ENCODE results near the gene TRAPPC2L.
A peak's percentile ranks its signal among the peaks of the same experiment; 100 is the strongest.
"Not testable (repeated sequence)": the region's sequence is repeated elsewhere in the genome, so short reads cannot be mapped to it uniquely, and the experiment has no call there.

Gene TRAPPC2L

GRCh38 chr16:88893127-88893968, 36.4 kb downstream of the TRAPPC2L start:
- DNase-seq (ENCODE audit: low read depth) = no peak

GRCh38 chr16:88894266-88894665, 37.3 kb downstream of the TRAPPC2L start:
- not testable (repeated sequence) for DNase-seq (ENCODE audit: low read depth)

GRCh38 chr16:88894681-88895300, 37.9 kb downstream of the TRAPPC2L start:
- no peak for DNase-seq (ENCODE audit: low read depth)

DNA sequence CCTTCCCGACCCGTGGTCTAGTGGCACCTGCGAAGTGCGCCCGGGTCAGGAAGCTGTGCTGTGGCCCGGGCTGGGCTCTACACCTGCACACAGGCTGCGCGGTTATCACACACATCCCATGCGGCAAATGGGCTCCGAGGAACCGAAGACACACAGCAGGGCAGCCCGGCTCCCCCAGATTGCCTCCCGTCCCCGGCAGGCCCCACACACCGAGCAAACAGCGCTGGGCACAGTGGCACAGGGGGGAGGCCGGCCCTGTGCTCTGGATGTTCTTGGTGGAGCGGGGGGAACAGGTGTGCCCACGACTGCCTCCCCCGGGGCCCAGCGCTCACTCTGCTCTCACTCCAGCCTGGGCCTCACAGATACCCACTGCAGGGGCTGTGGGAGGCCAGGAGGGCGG, 38.4 kb downstream of the TRAPPC2L start:
- no peak for DNase-seq (ENCODE audit: low read depth)

GRCh38 chr16:88896238-88897070, 39.5 kb downstream of the TRAPPC2L start:
- no peak for DNase-seq (ENCODE audit: low read depth)

GRCh38 chr16:88897696-88898425, 40.9 kb downstream of the TRAPPC2L start:
- DNase-seq (ENCODE audit: low read depth) = no peak

DNA sequence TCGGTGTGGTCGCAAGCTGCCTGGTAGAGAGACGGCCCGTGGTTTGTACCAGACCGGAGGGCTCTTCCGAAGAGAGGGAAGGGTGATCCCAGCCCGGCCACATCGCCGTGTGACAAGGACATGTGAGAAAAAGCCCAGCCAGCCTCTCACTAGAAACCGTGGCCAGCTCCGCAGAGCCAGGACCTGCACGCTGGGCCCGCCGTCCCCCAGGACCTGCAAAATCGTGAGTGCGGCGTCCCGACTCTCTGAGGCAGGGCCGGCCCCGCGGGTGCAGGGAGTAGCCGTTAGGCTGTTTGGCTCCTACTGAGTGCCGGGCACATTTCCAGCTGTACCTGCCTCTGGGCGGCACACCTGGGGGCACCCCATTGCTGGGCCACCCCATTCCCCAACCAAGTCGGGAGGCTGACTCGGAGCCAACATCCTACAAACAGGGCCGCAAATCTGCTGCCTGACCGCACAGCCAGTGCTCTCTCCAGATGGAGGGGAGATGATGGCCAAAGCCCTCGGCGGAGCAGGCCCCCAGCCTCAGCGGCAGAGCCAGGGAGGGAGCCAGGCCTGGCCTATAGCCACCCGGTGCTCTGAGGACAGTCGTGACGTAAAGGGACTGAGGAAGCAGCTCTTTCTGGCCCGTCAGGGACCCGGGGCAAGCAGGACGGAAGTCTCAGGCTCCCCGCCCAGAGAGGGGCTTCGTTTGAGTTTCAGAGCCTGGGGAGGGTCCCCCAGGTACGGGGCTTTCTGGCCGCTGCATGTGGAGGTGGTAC, 43.2 kb downstream of the TRAPPC2L start:
- DNase-seq (ENCODE audit: low read depth) = no peak

DNA sequence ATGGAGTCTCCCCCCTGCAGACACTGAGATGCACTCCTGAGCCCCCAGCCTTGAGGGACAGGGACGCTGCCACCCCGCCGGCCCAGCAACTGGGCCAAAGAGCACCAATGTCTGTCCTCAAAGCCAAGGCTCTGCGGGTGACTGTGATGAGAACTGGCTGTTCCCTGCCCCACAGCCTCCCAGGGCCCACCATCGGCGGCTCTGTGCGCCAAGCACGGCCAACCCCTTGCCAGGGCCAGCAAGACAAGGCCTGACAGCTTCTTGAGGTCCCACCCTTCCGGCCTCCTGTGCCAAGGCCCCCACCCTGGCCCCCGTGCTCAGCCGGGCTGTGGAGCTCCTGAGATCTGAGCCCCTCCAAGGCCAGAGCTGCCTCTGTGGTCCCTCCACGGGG, 43.7 kb downstream of the TRAPPC2L start:
- DNase-seq (ENCODE audit: low read depth) = no peak

GRCh38 chr16:88901718-88902337, 44.9 kb downstream of the TRAPPC2L start:
- DNase-seq (ENCODE audit: low read depth) = no peak

DNA sequence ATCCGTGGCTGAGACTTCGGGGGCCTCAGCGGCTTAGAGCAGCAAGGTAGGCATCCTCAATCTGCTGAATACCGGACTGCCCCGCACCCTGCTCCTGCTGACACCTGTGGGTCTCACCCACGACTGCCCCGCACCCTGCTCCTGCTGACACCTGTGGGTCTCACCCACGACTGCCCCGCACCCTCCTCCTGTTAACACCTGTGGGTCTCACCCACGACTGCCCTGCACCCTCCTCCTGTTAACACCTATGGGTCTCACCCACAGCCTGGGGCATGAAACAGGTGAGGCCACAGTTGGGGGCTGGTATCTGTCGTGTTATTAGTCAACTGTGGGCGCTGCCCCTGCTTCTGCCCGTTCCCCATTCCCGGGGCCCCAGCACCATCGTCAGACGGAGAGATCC, 45.8 kb downstream of the TRAPPC2L start:
- DNase-seq (ENCODE audit: low read depth) = no peak

DNA sequence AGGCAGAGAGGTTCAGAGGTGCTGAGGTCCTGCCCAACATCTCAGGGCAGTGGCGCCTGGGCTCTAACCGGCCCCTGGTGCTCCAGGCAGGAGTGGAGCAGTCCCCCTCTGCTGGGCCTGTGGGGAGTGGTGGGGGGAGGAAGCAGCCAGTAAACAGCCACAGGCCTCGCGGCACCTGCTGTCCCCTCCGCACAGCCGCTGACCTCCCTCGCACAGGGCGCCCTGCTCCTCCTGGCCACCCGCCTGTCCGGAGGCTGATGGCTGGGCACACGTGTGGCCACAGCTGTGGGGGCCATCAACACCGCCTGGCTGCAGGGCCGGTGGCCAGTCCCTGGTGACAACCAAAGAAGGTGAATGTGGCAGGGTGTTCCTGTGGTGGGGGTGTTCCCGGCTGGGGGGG, 46.3 kb downstream of the TRAPPC2L start:
- no peak for DNase-seq (ENCODE audit: low read depth)

DNA sequence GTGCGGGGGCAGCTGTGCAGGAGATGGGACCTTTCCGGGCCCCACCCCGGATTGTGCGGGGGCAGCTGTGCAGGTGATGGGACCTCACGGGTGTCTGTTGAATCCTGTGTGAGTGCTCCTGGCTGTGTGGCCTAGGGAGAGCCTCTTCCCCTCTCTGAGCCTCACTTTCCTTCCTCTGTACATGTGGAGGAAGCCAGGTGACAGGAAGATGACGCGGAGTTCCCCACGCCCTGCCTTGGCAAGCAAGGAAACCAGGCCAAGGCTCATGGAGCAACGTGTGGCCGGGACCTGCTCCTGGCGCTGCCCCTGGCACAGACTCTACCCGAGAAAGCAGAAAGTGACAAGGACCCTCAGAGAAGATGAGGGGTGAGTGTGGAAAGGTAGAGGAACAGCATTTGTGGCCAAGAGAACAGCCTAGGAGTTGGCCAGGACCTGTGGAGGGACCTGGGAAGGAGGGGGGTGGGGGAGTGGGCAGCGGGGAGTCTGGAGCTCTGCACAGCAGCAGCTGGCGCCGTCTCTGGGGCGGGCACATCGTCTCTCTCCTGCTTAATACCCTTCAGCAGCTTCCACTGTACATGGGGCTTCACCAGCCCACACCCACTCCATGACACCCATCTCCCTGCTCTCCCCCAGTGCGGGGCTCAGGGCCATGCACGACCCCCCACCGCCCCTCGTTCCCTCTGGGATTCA, 47.9 kb downstream of the TRAPPC2L start:
- DNase-seq (ENCODE audit: low read depth) = no peak

- peak; percentile 24 for DNase-seq (ENCODE audit: low read depth)
Observed at GRCh38 chr16:88905563-88905962, 48.6 kb downstream of the TRAPPC2L start.

DNA sequence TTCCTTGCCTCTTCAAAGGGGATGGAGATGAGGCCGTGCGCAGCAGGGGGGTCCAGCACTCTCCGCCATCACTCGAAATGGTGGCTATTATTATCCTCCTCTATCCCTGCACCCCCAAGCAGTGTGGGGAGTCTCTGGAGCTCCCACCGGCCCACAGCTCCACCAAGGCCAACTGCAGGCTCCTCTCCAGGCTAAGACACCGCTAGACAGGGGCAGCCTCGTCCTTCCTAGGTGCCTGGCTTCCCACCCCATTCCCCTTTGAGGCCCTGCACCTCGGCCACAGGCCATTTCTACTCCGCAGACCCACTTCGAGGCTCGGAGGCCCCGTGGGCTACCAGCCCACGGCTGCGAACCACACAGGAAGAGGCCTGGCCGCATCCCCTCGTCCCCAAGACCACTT, 49.1 kb downstream of the TRAPPC2L start:
- no peak for DNase-seq (ENCODE audit: low read depth)

- no peak for DNase-seq (ENCODE audit: low read depth)
Observed at GRCh38 chr16:88906535-88907105, 49.7 kb downstream of the TRAPPC2L start.

- DNase-seq (ENCODE audit: low read depth) = peak; percentile 40
Observed at GRCh38 chr16:88907768-88908167, 50.8 kb downstream of the TRAPPC2L start.

- DNase-seq (ENCODE audit: low read depth) = no peak
Observed at GRCh38 chr16:88908307-88908706, 51.4 kb downstream of the TRAPPC2L start.

DNA sequence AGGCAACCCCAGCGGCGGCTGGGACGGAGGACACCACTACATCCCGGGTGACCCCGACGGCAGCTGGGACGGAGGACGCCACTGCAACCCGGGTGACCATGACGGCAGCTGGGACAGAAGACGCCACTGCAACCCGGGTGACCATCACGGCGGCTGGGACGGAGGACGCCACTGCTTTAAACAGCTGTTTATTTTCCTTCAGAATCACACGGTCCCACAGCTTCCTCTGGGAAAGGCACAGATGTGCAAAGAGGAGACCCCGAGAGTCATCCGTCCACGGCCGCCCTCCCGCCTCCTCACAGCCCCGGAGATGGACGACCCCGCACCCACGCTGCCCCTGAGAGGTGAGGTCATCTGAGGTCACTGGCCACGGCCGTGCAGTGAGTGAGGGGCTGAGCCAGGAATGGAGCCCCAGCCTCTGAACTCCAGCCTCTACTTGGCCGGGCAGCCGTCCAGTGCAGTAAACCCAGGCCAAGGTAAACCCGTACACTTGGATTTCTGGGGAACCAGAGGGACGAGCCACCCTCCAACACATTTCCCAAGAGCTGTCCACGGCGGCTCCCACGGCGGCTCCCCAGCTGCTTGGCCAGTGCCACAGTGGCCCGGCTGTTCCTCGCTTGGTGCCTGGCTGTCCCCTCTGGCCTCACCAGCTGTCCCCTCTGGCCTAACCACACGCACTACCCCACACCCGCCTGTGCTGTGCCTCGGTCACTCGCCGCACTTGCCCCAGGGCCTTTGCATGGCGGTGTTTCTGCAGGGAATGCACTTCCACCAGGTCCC, 52.7 kb downstream of the TRAPPC2L start:
- no peak for DNase-seq (ENCODE audit: low read depth)
